ENCODE results near the gene CACNA2D4.

- TF ChIP-seq POLR2A (IDR thresholded peaks at IDR 0.05) (no peak), CTCF (IDR thresholded peaks at IDR 0.05 in 4 of 5, conservative IDR thresholded peaks at IDR 0.05 in 1 of 5) (no peak)
These were observed 138.7 kb downstream of the CACNA2D4 start for GRCh38 chr12:1779783-1780182.
